Right cardiac atrium (tissue), 5 donors: ENCODE measurements around the gene MZT2A. TPM values are rescaled to one million over a fixed set of nuclear protein-coding genes. Genes with fewer than 3 reads are reported as not detected.
"Not testable (repeated sequence)": the region's sequence is repeated elsewhere in the genome, so short reads cannot be mapped to it uniquely, and the experiment has no call there.

Source experiments
- ATAC-seq, 2 donors: fragments of 200-7000 bp; cut with Tn5 transposase; one replicate each; pipeline versions ENCODE4 v1.8.0 to v1.9.1; 2020; ENCODE audit warnings: moderate library complexity in 2 of 2, mild to moderate bottlenecking in 1 of 2
- DNase-seq, 3 donors: peaks; one replicate each; pipeline ENCODE4 v3.0.0-alpha.2; 2020
- H3K27ac ChIP-seq: one replicate; pipeline ENCODE4 v1.5.1; 2013; ENCODE audit warnings: mild to moderate bottlenecking, low read length, control low read depth, moderate library complexity
- H3K27me3 ChIP-seq: one replicate; pipeline ENCODE4 v1.6.1; 2013; ENCODE audit not compliant: control insufficient read depth, insufficient read depth
- H3K4me1 ChIP-seq: one replicate; pipeline ENCODE4 v1.6.1; 2013; ENCODE audit warnings: low read length; ENCODE audit not compliant: control insufficient read depth, insufficient read depth
- H3K4me3 ChIP-seq: one replicate; pipeline ENCODE4 v1.5.1; 2013; ENCODE audit warnings: low read length, control low read depth
- H3K9me3 ChIP-seq: one replicate; pipeline ENCODE4 v1.6.1; 2013; ENCODE audit warnings: low read length; ENCODE audit not compliant: control insufficient read depth
- WGBS: extraction: QIAGEN DNeasy Blood & Tissue Kit; methylation state at CpG from one replicate; pipeline ENCODE4 v1.1.7; 2013; 5-methylcytosine and 5-hydroxymethylcytosine counted together
- intact Hi-C, 4 donors: fragments of 100-400 bp; cut with DNase I; formaldehyde crosslinking; loops; one replicate each; pipeline versions ENCODE4 v1.11.0 to v1.14.0; 2022 to 2023
- polyA plus RNA-seq: library from polyadenylated mRNA; stranded (reverse); fragments of 200-250 nt; gene quantifications from one replicate; pipeline ENCODE4 v1.2.3, GENCODE V29; 2013
- total RNA-seq, 4 donors: library from RNA; stranded (reverse); fragmentation: NEBNext Ultra II Directional; extraction: Animal tissue kit (Norgen Biotek cat#: 25700); gene quantifications; one replicate each; pipeline ENCODE4 v1.2.1, GENCODE V29; 2021
- donor health status: healthy with polysubstance abuse.
- donor health status: DM: no; HTN: yes; CAD: no.
- donor health status: DM: no; HTN: no; CAD: no.
- donor health status: DM: no; HTN: yes; CAD: no; lungs with severe emphysema.
- donor health status: DM: yes; HTN: yes; CAD: no.

MZT2A gene
- total and polyA plus RNA-seq, 5 donors = 46.8 to 144 (median 90.0) TPM

GRCh38 chr2:131490616-131491468 is 1.4 kb downstream of the MZT2A start:
- H3K9me3 ChIP-seq, ATAC-seq, intact Hi-C loops, H3K4me1 ChIP-seq, H3K27ac ChIP-seq, H3K4me3 ChIP-seq, H3K27me3 ChIP-seq: not testable (repeated sequence)
- peak in 2 of 3 donors; percentile 34 to 36 for DNase-seq
- 74% methylated on average over 20 of the region's 20 CpGs for WGBS

DNA sequence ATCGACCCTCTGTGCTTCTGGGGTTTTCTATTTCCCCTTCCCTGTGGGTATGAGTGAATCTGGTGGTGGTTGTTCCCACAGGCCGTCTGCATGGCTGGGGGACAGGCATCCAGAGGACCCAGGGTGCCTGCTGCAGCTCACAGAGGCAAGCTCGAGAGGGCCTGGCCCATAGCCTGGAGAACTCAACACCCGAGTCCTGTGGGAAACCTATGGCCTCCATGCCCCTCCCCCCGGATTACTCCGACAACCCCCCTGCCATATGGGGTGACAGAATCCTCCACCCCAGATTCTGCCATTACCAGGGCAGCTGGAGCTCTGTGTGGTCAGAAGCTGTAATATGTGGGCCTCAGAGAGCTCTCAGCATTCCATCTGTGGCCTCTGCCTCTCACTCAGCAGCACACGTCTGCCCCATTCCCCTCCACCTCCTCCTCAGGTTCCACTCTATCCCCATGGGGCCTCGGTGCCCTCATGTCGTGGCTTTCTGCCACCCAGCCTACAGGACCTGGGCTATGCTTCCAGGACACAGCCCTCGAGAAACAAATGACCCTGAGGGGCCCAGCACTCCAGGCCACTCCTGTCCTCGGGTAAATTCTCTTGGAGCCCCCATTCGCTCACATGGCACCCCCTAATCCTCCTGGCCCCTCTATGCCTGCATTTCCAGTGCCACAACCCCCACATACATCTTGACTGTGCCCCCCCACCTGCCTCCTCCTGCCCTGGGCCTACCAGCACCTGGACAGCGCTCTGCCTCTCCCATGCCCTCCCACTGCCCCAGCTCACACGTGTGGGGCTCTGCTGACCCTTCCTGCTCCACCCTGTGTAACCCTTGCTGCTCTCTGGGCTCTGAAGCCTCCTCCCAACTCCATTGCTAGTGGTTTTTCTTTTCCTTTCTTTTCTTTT is 3.6 kb downstream of the MZT2A start:
- H3K4me3 ChIP-seq = no peak overlapping the region
- peaks cover 2% of the 10 kb centered on the region for H3K4me1 ChIP-seq
- WGBS = 63% methylated on average over 14 of the region's 14 CpGs
- no peaks in the 10 kb centered on the region for H3K27me3 ChIP-seq
- no peak for ATAC-seq
- intact Hi-C loops = no loop called here
- no peak overlapping the region for H3K27ac ChIP-seq
- peak in 1 of 3 donors; percentile 71 for DNase-seq
- no peaks in the 10 kb centered on the region for H3K9me3 ChIP-seq

DNA sequence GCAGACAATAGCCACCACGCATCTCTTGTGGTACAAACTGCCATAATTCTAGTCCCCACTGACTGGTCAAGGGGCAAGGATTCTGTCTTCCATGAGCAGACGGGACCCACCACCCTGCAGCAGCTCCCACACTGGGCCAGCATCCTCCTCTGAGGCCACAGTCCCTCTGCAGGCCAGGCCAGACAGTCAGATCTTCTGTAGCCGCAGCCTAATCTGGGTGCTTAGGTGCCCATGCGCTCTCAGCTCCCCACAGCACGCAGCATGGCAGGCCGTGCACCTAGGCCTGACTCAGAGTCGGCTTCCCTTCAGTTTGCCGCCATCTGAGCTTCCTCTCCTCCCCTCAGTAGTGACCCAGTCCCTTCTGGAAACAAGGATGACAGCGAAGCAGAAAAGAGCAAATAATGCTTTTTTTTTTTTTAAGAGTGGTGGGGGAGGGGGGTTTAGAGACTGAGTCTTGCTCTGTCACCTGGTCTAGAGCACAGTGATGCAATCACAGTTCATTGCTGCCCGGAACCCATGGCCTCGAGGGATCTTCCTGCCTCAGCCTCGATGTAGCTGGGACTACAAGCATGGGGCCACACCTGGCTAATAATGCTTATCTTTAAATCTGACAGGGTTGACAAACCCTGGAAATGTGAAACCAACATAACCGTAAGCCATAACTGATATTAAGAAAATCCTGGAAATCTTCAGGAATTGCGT is 5.8 kb downstream of the MZT2A start:
- peak in 1 of 3 donors; percentile 35 for DNase-seq
- H3K9me3 ChIP-seq, H3K4me1 ChIP-seq, H3K4me3 ChIP-seq, ATAC-seq, H3K27me3 ChIP-seq, intact Hi-C loops, H3K27ac ChIP-seq: not testable (repeated sequence)
- WGBS = 93% methylated on average over 14 of the region's 14 CpGs

GRCh38 chr2:131484906-131485460 is 7.2 kb downstream of the MZT2A start:
- ATAC-seq = not testable (repeated sequence)

GRCh38 chr2:131483981-131484820 is 8.0 kb downstream of the MZT2A start:
- ATAC-seq, H3K4me3 ChIP-seq, DNase-seq, H3K27me3 ChIP-seq, H3K4me1 ChIP-seq, H3K9me3 ChIP-seq, intact Hi-C loops, H3K27ac ChIP-seq: not testable (repeated sequence)
- WGBS = 95% methylated on average over 23 of the region's 24 CpGs

More at GRCh38 chr2:131484906-131485460, 7.2 kb downstream of the MZT2A start:
- intact Hi-C loops, H3K9me3 ChIP-seq, H3K4me1 ChIP-seq, H3K27me3 ChIP-seq, DNase-seq, H3K27ac ChIP-seq, H3K4me3 ChIP-seq: not testable (repeated sequence)
- WGBS = 83% methylated on average over 11 of the region's 11 CpGs

DNA sequence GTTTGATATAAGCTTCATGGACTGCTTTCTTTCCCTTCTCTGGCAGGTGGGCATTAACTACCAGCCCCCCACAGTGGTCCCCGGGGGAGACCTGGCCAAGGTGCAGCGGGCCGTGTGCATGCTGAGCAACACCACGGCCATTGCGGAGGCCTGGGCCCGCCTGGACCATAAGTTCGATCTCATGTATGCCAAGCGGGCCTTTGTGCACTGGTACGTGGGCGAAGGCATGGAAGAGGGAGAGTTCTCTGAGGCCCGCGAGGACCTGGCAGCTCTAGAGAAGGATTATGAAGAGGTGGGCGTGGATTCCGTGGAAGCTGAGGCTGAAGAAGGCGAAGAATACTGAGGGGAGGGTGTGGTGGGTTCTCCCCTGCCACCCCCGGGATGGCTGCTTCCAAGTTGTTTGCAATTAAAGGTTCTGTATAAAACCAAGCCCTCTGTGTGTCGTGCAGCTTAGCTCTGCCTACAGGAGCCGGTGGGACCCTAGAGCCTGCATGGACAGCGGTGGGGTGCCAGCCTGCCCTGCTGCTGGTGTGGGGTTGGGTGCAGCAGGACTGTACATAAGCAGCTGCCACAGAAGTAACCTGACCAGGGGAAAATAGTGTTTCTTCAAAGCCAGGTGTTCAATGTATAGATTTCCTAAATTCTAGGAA is 9.6 kb downstream of the MZT2A start:
- intact Hi-C loops, ATAC-seq, DNase-seq, H3K27ac ChIP-seq, H3K9me3 ChIP-seq, H3K4me1 ChIP-seq, H3K27me3 ChIP-seq, H3K4me3 ChIP-seq: not testable (repeated sequence)
- WGBS = 95% methylated on average over 19 of the region's 19 CpGs

DNA sequence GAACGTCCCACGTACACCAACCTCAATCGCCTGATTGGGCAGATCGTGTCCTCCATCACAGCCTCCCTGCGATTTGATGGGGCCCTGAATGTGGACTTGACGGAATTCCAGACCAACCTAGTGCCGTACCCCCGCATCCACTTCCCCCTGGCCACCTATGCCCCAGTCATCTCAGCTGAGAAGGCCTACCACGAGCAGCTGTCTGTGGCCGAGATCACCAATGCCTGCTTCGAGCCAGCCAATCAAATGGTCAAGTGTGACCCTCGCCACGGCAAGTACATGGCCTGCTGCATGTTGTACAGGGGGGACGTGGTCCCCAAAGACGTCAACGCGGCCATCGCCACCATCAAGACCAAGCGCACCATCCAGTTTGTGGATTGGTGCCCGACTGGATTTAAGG is 11.8 kb downstream of the MZT2A start:
- H3K4me1 ChIP-seq, ATAC-seq, H3K4me3 ChIP-seq, H3K9me3 ChIP-seq, intact Hi-C loops, H3K27ac ChIP-seq, DNase-seq, H3K27me3 ChIP-seq: not testable (repeated sequence)
- 98% methylated on average over 18 of the region's 20 CpGs for WGBS

DNA sequence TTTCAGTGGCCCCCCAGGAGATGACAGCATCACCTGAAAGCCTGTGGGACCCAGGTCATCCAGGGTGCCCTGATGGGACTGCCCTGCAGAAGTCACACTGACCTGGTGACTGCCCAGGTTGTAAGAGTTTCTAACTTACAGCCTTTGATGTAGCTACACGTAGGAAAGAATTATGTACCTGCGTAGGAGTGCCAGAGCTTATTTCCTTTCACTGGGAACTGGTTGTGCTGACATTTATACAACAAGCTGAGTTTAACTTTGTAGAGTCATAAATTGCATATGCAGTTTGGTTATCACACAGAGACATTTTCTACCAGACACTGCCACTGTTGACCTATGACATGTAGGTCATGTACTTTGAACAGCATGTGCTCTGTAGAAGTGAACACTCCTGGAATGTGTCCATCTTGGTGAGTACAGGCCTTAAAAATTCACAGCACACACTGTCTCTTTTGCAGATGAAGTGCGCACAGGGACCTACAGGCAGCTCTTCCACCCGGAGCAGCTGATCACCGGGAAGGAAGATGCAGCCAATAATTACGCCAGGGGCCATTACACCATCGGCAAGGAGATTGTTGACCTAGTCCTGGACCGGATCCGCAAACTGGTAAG is 13.2 kb downstream of the MZT2A start:
- H3K4me1 ChIP-seq, DNase-seq, H3K4me3 ChIP-seq, H3K27me3 ChIP-seq, H3K9me3 ChIP-seq, intact Hi-C loops: not testable (repeated sequence)
- peak overlapping the region; percentile 71 for H3K27ac ChIP-seq
- 77% methylated on average over 9 of the region's 9 CpGs for WGBS
- ATAC-seq = peak; percentile 70 to 80

DNA sequence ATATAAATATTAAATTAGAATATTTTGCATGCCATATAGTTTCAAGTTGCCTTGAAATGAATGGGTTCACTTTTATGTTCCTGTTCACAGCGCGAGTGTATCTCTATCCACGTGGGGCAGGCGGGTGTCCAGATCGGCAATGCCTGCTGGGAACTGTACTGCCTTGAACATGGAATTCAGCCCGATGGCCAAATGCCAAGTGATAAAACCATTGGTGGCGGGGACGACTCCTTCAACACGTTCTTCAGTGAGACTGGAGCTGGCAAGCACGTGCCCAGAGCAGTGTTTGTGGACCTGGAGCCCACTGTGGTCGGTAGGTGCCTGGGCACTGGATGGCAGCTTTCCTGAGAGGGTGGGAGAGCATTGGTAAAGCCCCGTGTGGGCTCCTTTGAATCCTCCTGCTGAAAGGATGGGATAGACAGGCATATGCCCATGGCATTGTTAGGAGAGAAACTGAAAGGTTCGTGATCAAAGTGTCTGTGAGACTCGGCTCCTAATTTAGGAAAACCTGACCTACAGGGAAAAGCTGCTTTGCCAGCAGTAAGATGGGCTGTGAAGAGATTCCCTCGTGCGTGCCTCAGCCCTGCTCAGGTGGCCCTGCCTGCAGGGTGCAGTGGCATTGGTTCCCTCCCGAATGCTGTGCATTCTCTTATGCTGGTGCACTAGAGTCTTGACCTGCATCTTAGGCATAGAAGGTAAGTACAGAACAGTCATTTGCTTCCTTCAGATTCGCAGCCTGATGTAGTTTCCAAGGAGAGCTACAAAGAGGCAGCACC is 13.9 kb downstream of the MZT2A start:
- H3K4me3 ChIP-seq, H3K4me1 ChIP-seq, H3K9me3 ChIP-seq, intact Hi-C loops, H3K27me3 ChIP-seq: not testable (repeated sequence)
- ATAC-seq = peak; percentile 87 to 90
- 51% methylated on average over 15 of the region's 18 CpGs for WGBS
- H3K27ac ChIP-seq = peak overlapping the region; percentile 71
- peak; percentile 60 to 79 (median 76) for DNase-seq
